ENCODE measurements around the gene PCDHGC3.

Gene PCDHGC3

DNA sequence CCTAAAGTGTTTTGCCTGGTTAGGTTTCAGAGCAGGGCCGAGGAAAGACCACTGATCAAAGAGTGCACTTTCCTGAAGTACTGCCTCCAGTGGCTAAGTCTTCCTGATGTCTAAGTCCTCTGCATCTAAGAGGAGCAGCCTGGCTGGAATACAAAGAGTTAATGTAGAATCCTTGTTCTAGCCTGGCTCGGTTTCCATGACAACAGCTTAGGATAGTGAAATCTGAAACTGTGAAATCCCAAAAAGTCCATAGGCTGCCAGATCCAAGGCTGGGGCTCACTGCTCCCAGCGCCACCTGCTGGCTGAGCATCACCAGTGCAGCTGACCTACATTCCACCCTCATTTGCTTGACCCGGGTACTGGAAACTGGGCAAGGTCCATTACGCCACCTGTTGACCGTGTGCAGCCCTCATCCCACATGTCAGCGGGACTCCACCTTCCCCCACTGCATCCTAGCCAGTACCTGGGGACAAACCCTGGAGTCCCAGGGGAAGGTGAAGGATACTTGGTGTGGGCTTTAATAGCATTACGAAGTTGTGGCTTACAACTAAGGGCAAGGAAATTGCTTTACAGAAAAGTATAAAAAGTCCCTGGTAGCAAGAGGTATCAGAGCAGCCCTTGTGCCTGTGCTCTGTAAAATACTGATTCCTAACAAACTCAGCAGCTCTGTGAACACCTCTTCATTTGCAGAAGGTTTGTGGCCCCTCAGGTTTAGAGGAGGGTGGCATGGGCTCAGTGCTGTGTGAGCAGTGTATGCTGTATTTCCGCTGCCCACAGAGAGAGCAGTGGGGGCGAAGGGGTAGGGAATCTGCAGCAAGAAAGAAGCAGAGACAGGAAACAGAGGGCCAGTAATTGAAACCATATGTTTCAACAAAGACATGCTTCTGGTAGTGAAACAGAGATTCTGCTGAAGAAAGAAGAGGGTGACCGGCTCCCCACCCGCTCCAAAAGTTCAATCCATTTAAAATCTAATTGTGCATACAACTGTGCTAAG lies 49.1 kb downstream of the PCDHGC3 start:
- Histone ChIP-seq H3K4me3 (ENCODE audit: low read length in 2 of 2) (peak overlapping the region in 1 of 2 donors; percentile 16), H3K27me3 (ENCODE audit: control insufficient read depth in 1 of 2, insufficient read depth in 2 of 2, low read length in 2 of 2) (no peaks in the 10 kb centered on the region), H3K9ac (ENCODE audit: low read length in 2 of 2) (peak overlapping the region in 1 of 2 donors; percentile 36), H3K27ac (ENCODE audit: low read length) (peak overlapping the region; percentile 67), H3K9me3 (ENCODE audit: control insufficient read depth in 2 of 2, low read length in 2 of 2) (no peaks in the 10 kb centered on the region), H3K4me1 (ENCODE audit: control insufficient read depth, insufficient read depth, low read length) (peaks cover 37% of the 10 kb centered on the region), H3K36me3 (ENCODE audit: control insufficient read depth in 2 of 2, insufficient read depth in 2 of 2, low read length in 2 of 2) (peaks cover 0 to 15% of the 10 kb centered on the region in 2 donors)

DNA sequence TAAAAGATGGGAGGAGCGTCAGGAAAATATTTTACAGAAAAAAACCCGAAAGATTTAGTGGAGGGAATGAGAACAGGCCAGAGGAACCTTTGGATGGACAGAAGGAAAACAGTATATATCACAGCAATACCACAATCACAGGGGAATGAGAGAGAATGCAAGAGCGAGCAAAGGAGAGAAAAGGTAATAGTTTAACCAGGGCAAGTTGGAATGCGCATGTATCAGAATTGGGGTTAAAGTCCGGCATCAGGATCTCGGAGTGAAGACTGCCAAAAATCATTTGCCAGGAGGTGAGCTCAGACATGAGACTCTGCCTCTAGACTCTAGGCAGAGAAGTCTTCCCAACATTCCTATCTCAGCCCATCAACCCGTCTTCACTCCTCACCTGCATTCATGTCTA lies 49.9 kb downstream of the PCDHGC3 start:
- Histone ChIP-seq H3K36me3 (ENCODE audit: control insufficient read depth in 2 of 2, insufficient read depth in 2 of 2, low read length in 2 of 2) (peaks cover 0 to 15% of the 10 kb centered on the region in 2 donors), H3K4me3 (ENCODE audit: low read length in 2 of 2) (peak overlapping the region in 1 of 2 donors; percentile 16)

DNA sequence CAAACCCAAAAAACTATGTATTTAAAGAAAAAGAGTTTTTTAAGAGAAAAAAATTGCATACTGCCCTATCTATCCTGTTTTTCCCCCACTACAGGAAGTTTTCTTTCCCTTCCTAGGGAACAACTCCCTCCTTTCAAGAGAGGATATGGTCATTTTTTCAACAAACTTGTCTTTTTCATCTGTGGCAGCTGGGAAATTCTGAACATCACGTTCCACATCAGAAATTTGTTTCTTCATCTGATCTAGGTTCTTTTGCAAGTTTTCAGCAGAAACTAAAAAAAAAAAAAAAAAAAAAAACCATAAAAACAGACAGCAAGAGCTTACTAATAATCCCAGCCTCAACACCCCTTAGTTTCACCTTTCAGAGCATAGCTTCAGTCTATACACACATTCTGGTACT lies 51.7 kb downstream of the PCDHGC3 start:
- no peaks in the 10 kb centered on the region for H3K27me3 ChIP-seq (ENCODE audit: control insufficient read depth in 1 of 2, insufficient read depth in 2 of 2, low read length in 2 of 2)
- peaks cover 0 to 15% of the 10 kb centered on the region in 2 donors for H3K36me3 ChIP-seq (ENCODE audit: control insufficient read depth in 2 of 2, insufficient read depth in 2 of 2, low read length in 2 of 2)
- peaks cover 34% of the 10 kb centered on the region for H3K4me1 ChIP-seq (ENCODE audit: control insufficient read depth, insufficient read depth, low read length)
- H3K4me3 ChIP-seq (ENCODE audit: low read length in 2 of 2) = no peak overlapping the region
- no peak overlapping the region for H3K9ac ChIP-seq (ENCODE audit: low read length in 2 of 2)
- no peaks in the 10 kb centered on the region for H3K9me3 ChIP-seq (ENCODE audit: control insufficient read depth in 2 of 2, low read length in 2 of 2)
- no peak overlapping the region for H3K27ac ChIP-seq (ENCODE audit: low read length)

More for the DNA sequence above, 49.9 kb downstream of the PCDHGC3 start:
- no peaks in the 10 kb centered on the region for H3K9me3 ChIP-seq (ENCODE audit: control insufficient read depth in 2 of 2, low read length in 2 of 2)
- peaks cover 35% of the 10 kb centered on the region for H3K4me1 ChIP-seq (ENCODE audit: control insufficient read depth, insufficient read depth, low read length)
- peak overlapping the region; percentile 67 for H3K27ac ChIP-seq (ENCODE audit: low read length)
- H3K27me3 ChIP-seq (ENCODE audit: control insufficient read depth in 1 of 2, insufficient read depth in 2 of 2, low read length in 2 of 2) = no peaks in the 10 kb centered on the region
- no peak overlapping the region for H3K9ac ChIP-seq (ENCODE audit: low read length in 2 of 2)

All from stomach smooth muscle (tissue), 2 donors.